HEK293 (cell line): ENCODE measurements around the gene PEX11G.

Experiments
- CTCF ChIA-PET: fragments of 350-600 bp; formaldehyde crosslinking; extraction: SDS; loops from one replicate; lab custom pipeline; 2021; ENCODE audit warnings: antibody characterized with exemption; lab: Yijun Ruan, JAX
- POLR2A ChIA-PET: fragments of 300-600 bp; formaldehyde crosslinking; extraction: SDS; loops from one replicate; lab custom pipeline; 2020; ENCODE audit warnings: antibody characterized with exemption, inconsistent platforms; lab: Yijun Ruan, JAX
- H3K27ac ChIP-seq: fragments of 200-500 bp; sonication (Bioruptor generic); 2 replicates; pipeline ENCODE4 v1.5.1; 2014; ENCODE audit warnings: low read depth, low read length, control low read depth, inconsistent platforms; ENCODE audit errors: extremely low read depth
- H3K36me3 ChIP-seq, 2 experiments: fragments of 200-500 bp in 1 of 2; sonication (Bioruptor generic) in 1 of 2; 1 replicate in 1 of 2; 2 replicates in 1 of 2; pipeline ENCODE4 v1.5.1; 2014 to 2017; ENCODE audit warnings: inconsistent platforms in 2 of 2, low read length in 2 of 2; ENCODE audit not compliant: control insufficient read depth in 2 of 2, insufficient read depth in 1 of 2
- H3K4me1 ChIP-seq: fragments of 200-500 bp; sonication (Bioruptor generic); 2 replicates; pipeline ENCODE4 v1.5.1; 2014; ENCODE audit warnings: mild to moderate bottlenecking, low read length, inconsistent platforms; ENCODE audit not compliant: control insufficient read depth, insufficient read depth
- H3K4me3 ChIP-seq: 2 replicates; pipeline ENCODE4 v1.5.1; 2011; ENCODE audit warnings: low read depth, mild to moderate bottlenecking, control low read depth, low read length, moderate library complexity
- H3K9me3 ChIP-seq: fragments of 200-500 bp; sonication (Bioruptor generic); 2 replicates; pipeline ENCODE4 v1.5.1; 2014; ENCODE audit warnings: low read depth, low read length, inconsistent platforms; ENCODE audit not compliant: control insufficient read depth, insufficient read depth
- AEBP2 ChIP-seq: fragments of 450-650 bp; formaldehyde crosslinking; IDR thresholded peaks from 2 replicates; pipeline ENCODE4 v1.5.1; 2016; ENCODE audit warnings: missing biosample characterization, missing genetic modification characterization, borderline replicate concordance
- CTCF ChIP-seq: fragments of 450-650 bp; formaldehyde crosslinking; IDR thresholded peaks from 2 replicates; pipeline ENCODE4 v1.5.1; 2016; ENCODE audit warnings: missing biosample characterization, missing genetic modification characterization
- KLF7 ChIP-seq: fragments of 450-650 bp; formaldehyde crosslinking; IDR thresholded peaks from 2 replicates; pipeline ENCODE4 v1.5.1; 2016; ENCODE audit warnings: missing biosample characterization, missing genetic modification characterization, borderline replicate concordance
- KLF9 ChIP-seq: fragments of 450-650 bp; formaldehyde crosslinking; IDR thresholded peaks from 2 replicates; pipeline ENCODE4 v1.5.1; 2016; ENCODE audit warnings: missing biosample characterization, missing genetic modification characterization, low read depth
- PRDM1 ChIP-seq: fragments of 450-650 bp; formaldehyde crosslinking; IDR thresholded peaks from 2 replicates; pipeline ENCODE4; 2016; ENCODE audit warnings: missing biosample characterization, missing genetic modification characterization
- PRDM6 ChIP-seq: fragments of 450-650 bp; formaldehyde crosslinking; IDR thresholded peaks from 2 replicates; pipeline ENCODE4 v1.5.1; 2017; ENCODE audit warnings: missing biosample characterization, missing genetic modification characterization
- SCRT1 ChIP-seq: fragments of 450-650 bp; formaldehyde crosslinking; IDR thresholded peaks from 2 replicates; pipeline ENCODE4 v1.5.1; 2016; ENCODE audit warnings: missing biosample characterization, missing genetic modification characterization, borderline replicate concordance
- WT1 ChIP-seq: fragments of 450-650 bp; formaldehyde crosslinking; IDR thresholded peaks from 2 replicates; pipeline ENCODE4 v1.5.1; 2016; ENCODE audit warnings: missing biosample characterization, missing genetic modification characterization
- ZBTB11 ChIP-seq: fragments of 450-650 bp; formaldehyde crosslinking; conservative IDR thresholded peaks from 2 replicates; pipeline ENCODE4 v1.5.1; 2016; ENCODE audit warnings: low read depth, missing biosample characterization, missing genetic modification characterization
- ZBTB21 ChIP-seq: fragments of 450-650 bp; formaldehyde crosslinking; IDR thresholded peaks from 2 replicates; pipeline ENCODE4 v1.5.1; 2017; ENCODE audit warnings: missing biosample characterization, missing genetic modification characterization
- ZNF112 ChIP-seq: fragments of 450-650 bp; formaldehyde crosslinking; IDR thresholded peaks from 2 replicates; pipeline ENCODE4 v1.5.0; 2017; ENCODE audit warnings: missing biosample characterization, missing genetic modification characterization
- ZNF24 ChIP-seq: fragments of 450-650 bp; formaldehyde crosslinking; IDR thresholded peaks from 2 replicates; pipeline ENCODE4 v1.5.1; 2016; ENCODE audit warnings: missing biosample characterization, missing genetic modification characterization
- ZNF366 ChIP-seq: fragments of 450-650 bp; formaldehyde crosslinking; conservative IDR thresholded peaks from 2 replicates; pipeline ENCODE4 v1.5.1; 2016; ENCODE audit warnings: missing biosample characterization, missing genetic modification characterization
- ZNF404 ChIP-seq: fragments of 450-650 bp; formaldehyde crosslinking; IDR thresholded peaks from 2 replicates; pipeline ENCODE4 v1.5.1; 2017; ENCODE audit warnings: missing biosample characterization, missing genetic modification characterization
- ZNF416 ChIP-seq: fragments of 450-650 bp; formaldehyde crosslinking; IDR thresholded peaks from 2 replicates; pipeline ENCODE4 v1.5.1; 2016; ENCODE audit warnings: missing biosample characterization, missing genetic modification characterization
- ZNF555 ChIP-seq: fragments of 450-650 bp; formaldehyde crosslinking; conservative IDR thresholded peaks from 2 replicates; pipeline ENCODE4 v1.5.1; 2017; ENCODE audit warnings: missing biosample characterization, mild to moderate bottlenecking, missing genetic modification characterization, inconsistent platforms
- ZNF624 ChIP-seq: fragments of 450-650 bp; formaldehyde crosslinking; IDR thresholded peaks from 2 replicates; pipeline ENCODE4 v1.5.1; 2017; ENCODE audit warnings: missing biosample characterization, missing genetic modification characterization
- ZNF777 ChIP-seq: fragments of 450-650 bp; formaldehyde crosslinking; IDR thresholded peaks from 2 replicates; pipeline ENCODE4 v1.5.1; 2017; ENCODE audit warnings: missing biosample characterization, missing genetic modification characterization, borderline replicate concordance
- ZNF785 ChIP-seq: fragments of 450-650 bp; formaldehyde crosslinking; IDR thresholded peaks from 2 replicates; pipeline ENCODE4 v1.5.1; 2016; ENCODE audit warnings: missing biosample characterization, missing genetic modification characterization
- ZNF791 ChIP-seq: fragments of 450-650 bp; formaldehyde crosslinking; IDR thresholded peaks from 2 replicates; pipeline ENCODE4 v1.5.1; 2016; ENCODE audit warnings: missing biosample characterization, missing genetic modification characterization
- ZNF830 ChIP-seq: fragments of 450-650 bp; IDR thresholded peaks from 2 replicates; pipeline ENCODE4 v1.5.0; 2018; ENCODE audit warnings: missing biosample characterization, missing genetic modification characterization, low read depth, mild to moderate bottlenecking, moderate library complexity
- ZSCAN23 ChIP-seq: fragments of 450-650 bp; formaldehyde crosslinking; IDR thresholded peaks from 2 replicates; pipeline ENCODE4 v1.5.1; 2016; ENCODE audit warnings: missing biosample characterization, missing genetic modification characterization

The PEX11G gene

GRCh38 chr19:7475665-7476064 is 13.2 kb downstream of the PEX11G start (continued):
- TF ChIP-seq CTCF (tag by site-specific recombination) (no peak), ZNF785 (no peak), ZNF830 (no peak), ZNF404 (tag by site-specific recombination) (no peak)

- Histone ChIP-seq H3K4me3 (no peak overlapping the region), H3K4me1 (no peaks in the 10 kb centered on the region), H3K9me3 (no peaks in the 10 kb centered on the region), H3K36me3 (peaks cover 0 to 39% of the 10 kb centered on the region in 2 experiments; a peak in 2 of 3 replicates), H3K27ac (no peak overlapping the region)
- POLR2A ChIA-PET, result no interaction called here
- CTCF ChIA-PET, result interaction anchor here (1.2 kb wide), 1 partner anchor 257 kb away, joined by 3 read pairs; no protein-coding TSS in a partner anchor
- TF ChIP-seq ZBTB21 (no peak), ZNF624 (tag by site-specific recombination) (no peak), PRDM1 (tag by site-specific recombination) (no peak), ZNF777 (tag by site-specific recombination) (no peak), ZNF555 (tag by site-specific recombination) (no peak), KLF7 (tag by site-specific recombination) (no peak), ZNF24 (tag by site-specific recombination) (no peak), ZNF112 (no peak), SCRT1 (tag by site-specific recombination) (no peak), ZBTB11 (tag by site-specific recombination) (no peak), WT1 (tag by site-specific recombination) (no peak), PRDM6 (no peak), KLF9 (tag by site-specific recombination) (no peak), AEBP2 (tag by site-specific recombination) (no peak), ZSCAN23 (no peak), ZNF791 (tag by site-specific recombination) (no peak), ZNF366 (no peak), ZNF416 (tag by site-specific recombination) (no peak)
These were observed 16.9 kb downstream of the PEX11G start for GRCh38 chr19:7471696-7472615.
